ENCODE results near the gene DEDD2. TPM values are rescaled to one million over a fixed set of nuclear protein-coding genes. Genes with fewer than 3 reads are reported as not detected.
A peak's percentile ranks its signal among the peaks of the same experiment; 100 is the strongest.

Gene DEDD2
- total RNA-seq, 1 donor from 2014 or later: 35.6 TPM

DNA sequence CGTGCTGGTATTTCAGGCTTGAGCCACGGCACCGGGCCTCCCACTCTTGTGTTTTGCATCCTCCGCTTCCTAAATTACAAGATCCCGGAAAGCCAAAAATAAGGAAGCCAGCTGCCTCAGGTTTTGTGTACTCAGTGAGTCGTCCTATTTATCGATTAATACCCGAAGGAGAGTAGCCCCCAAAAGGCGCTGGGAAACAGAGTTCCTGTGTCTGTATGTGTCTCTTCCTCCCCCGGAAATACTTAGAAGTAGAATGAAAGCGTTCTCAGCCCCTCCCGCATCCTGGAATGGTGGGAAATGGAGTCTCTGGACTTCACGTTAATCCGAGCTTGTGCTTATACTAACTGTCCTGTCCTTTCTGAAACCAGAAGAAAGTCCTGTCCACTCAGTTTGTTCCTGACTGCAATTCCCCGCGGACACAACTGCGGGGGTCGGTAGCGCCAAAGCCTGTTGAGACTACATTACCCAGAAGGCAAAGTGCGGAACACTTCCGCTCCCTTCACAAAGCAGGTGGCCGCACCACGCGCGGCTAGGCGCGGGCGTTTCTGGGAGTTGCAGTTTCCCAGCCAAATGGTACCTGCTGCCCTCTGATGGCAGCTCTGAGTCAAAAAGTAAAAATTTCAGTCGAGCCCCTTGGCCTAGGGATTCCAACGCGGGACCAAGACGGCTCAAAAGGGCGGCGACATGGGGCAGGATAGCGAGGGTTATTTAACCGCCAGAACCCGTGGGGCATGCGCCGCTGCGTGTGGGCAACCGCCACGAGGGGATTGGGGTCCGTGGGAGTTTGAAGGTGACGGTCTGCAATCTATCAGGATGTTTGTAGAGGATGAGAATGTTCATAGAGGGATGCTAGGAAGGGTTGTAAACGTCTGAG is 27.1 kb upstream of the DEDD2 start:
- Histone ChIP-seq H3K27ac (peak overlapping the region; percentile 90), H3K9me3 (no peaks in the 10 kb centered on the region), H3K4me1 (peaks cover 53% of the 10 kb centered on the region), H3K4me3 (peak overlapping the region; percentile 80), H3K36me3 (peaks cover 29% of the 10 kb centered on the region), H3K27me3 (ENCODE audit: low read depth) (no peaks in the 10 kb centered on the region)
- intact Hi-C loops (cut with DNase I): no loop called here
- DNase-seq: peak; percentile 95
- TF ChIP-seq, protein P1, sequence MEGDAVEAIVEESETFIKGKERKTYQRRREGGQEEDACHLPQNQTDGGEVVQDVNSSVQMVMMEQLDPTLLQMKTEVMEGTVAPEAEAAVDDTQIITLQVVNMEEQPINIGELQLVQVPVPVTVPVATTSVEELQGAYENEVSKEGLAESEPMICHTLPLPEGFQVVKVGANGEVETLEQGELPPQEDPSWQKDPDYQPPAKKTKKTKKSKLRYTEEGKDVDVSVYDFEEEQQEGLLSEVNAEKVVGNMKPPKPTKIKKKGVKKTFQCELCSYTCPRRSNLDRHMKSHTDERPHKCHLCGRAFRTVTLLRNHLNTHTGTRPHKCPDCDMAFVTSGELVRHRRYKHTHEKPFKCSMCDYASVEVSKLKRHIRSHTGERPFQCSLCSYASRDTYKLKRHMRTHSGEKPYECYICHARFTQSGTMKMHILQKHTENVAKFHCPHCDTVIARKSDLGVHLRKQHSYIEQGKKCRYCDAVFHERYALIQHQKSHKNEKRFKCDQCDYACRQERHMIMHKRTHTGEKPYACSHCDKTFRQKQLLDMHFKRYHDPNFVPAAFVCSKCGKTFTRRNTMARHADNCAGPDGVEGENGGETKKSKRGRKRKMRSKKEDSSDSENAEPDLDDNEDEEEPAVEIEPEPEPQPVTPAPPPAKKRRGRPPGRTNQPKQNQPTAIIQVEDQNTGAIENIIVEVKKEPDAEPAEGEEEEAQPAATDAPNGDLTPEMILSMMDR (IDR thresholded peaks at IDR 0.05): peak; percentile 63
- peak; percentile 63 to 65 for ATAC-seq

DNA sequence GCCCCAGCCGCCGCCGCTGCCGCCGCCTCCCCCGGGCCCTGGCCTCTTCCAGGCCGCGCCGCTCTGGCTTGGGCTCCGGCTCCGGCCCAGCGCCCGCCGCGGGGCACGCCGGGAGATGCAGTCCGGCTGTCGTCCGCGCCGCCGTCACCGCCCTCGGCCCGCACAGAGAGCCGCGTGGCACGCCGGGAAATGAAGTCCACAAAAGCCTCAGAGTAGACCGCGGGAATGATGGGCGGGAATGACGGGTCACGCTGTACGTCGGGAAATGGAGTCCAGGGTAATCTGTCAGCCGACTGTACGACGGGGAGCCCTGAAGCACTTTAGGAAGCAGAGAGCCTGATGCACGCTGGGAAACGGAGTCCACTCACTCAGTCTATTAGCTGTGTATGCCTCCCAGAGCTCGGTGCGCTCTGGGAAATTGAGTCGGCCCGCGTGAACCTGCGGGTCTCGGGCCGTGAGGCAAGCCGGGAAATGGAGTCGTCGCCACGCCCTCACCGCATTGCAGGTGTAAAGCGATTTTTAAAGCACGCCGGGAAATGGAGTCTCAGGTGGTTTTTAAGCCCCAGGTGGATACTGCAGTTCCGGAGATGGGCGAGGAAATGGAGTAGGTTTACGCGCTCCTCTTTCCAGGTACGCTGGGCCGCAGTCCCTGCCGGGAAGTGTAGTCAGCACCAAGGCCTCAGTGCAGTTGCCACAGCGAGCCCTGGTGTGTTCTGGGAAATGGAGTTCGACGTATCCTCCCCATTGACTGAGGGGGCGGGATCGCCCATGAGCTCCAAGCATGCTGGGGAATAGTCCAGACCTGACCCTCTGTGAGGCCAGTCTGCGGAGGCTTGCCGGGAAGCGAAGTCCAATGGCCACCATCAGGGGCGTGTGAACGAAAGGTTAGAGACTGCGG is 25.3 kb upstream of the DEDD2 start, which contains the start of gene GSK3A:
Gene GSK3A, minus strand, starts transcription at position 91 of the 898 bp plus-strand sequence. CDS start 137 bp downstream, outside the sequence.
- DNase-seq: peak; percentile 99
- peak within 1 kb of the TSS; percentile 80 for H3K4me3 ChIP-seq
- peak within 1 kb of the TSS; percentile 90 for H3K27ac ChIP-seq
- H3K4me1 ChIP-seq: peaks cover 50% of the 10 kb centered on the region
- no peaks in the 10 kb centered on the region for H3K9me3 ChIP-seq
- peak; percentile 90 to 92 for ATAC-seq
- TF ChIP-seq, protein P1 (IDR thresholded peaks at IDR 0.05): no peak
- no peaks in the 10 kb centered on the region for H3K27me3 ChIP-seq (ENCODE audit: low read depth)
- intact Hi-C loops (cut with DNase I): no loop called here
- H3K36me3 ChIP-seq: peaks cover 18% of the 10 kb centered on the region

DNA sequence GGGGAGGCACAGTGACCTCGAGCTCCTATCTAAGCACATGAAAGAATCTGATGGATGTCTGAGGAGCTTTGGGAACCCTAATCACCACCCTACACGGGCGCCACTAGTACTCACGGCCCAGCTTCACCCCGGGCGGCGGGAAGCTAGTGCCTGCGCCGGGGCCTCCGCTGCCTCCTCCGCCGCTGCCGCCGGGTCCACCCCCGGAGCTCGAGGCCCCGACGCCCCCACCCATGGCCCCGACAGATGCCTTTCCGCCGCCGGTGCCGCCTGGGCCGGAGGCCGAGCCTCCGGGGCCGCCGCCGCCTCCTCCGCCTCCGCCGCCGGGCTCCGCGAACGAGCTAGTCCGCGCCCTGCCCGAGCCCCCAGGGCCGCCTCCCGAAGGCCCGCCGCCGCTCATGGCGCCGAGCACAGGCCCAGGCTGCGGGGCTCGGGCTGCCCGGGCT is 24.6 kb upstream of the DEDD2 start:
- no peak for DNase-seq

DNA sequence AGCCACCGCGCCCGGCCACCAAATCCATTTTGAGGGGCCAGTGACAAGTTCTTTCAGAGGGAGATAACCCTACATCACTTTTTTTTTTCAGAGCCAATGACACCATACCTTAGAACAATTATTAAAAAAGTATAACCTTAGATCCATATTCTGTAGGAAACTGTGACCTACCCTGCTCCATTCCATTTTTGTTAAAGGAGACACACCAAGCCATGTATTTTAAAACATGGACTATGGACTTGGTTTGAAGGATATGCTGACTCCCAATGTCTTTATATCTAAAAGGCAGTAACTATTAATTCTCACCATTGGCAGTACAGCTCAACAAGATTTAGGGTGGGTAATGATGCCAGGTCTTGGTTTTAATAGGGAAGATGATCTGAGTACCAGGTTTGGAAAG is 23.8 kb upstream of the DEDD2 start:
- Histone ChIP-seq H3K4me3 (peak overlapping the region; percentile 80), H3K36me3 (peaks cover 27% of the 10 kb centered on the region), H3K9me3 (no peaks in the 10 kb centered on the region), H3K27ac (no peak overlapping the region), H3K27me3 (ENCODE audit: low read depth) (no peaks in the 10 kb centered on the region), H3K4me1 (peaks cover 44% of the 10 kb centered on the region)
- DNase-seq (no peak), ATAC-seq (no peak)
- TF ChIP-seq, protein P1 (IDR thresholded peaks at IDR 0.05): no peak
- intact Hi-C loops (cut with DNase I): no loop called here

More for the DNA sequence above, 24.6 kb upstream of the DEDD2 start:
- intact Hi-C loops (cut with DNase I): no loop called here
- Histone ChIP-seq H3K27me3 (ENCODE audit: low read depth) (no peaks in the 10 kb centered on the region), H3K4me3 (peak overlapping the region; percentile 80), H3K36me3 (peaks cover 23% of the 10 kb centered on the region), H3K4me1 (peaks cover 50% of the 10 kb centered on the region), H3K27ac (peak overlapping the region; percentile 90), H3K9me3 (no peaks in the 10 kb centered on the region)
- ATAC-seq: no peak
- TF ChIP-seq, protein P1 (IDR thresholded peaks at IDR 0.05): no peak

DNA sequence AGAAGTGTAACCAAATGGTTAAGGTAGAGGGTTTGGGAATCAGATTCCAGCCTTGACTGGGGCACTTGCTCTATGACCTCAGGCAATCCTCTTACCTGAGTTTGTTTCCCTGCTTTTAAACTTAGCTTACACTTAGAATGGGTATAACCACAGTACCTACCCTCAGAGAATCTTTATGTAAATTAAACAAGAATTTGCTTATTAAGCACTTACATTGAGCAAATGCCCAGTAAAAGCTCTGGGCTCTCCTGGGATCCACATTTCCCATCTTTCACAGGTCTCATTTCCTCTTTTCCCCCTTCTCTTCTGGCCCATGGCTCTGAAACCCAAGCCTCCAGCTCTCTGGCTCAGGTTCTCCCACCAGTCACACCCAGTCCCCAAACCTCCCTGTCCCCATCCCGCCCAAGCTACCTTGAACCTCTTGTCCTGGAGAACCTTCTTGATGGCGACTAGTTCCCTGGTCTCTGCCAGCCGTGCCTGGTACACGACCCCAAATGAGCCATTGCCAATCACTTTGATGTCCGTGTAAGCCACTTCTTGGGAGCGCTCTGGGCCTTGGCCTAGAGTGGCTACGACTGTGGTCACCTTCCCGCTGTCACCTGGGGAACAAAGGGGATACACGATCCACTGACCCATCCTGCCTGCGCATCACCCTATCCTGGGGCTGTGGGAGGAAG is 22.2 kb upstream of the DEDD2 start:
- Histone ChIP-seq H3K27ac (no peak overlapping the region), H3K36me3 (peaks cover 43% of the 10 kb centered on the region), H3K4me3 (no peak overlapping the region), H3K4me1 (peaks cover 28% of the 10 kb centered on the region), H3K27me3 (ENCODE audit: low read depth) (no peaks in the 10 kb centered on the region), H3K9me3 (no peaks in the 10 kb centered on the region)
- TF ChIP-seq, protein P1 (IDR thresholded peaks at IDR 0.05): no peak
- ATAC-seq (no peak), DNase-seq (no peak)
- intact Hi-C loops (cut with DNase I): no loop called here

All from lower lobe of right lung (tissue), 2 donors.